Cardiac muscle cell (in vitro differentiated cells and primary cell): ENCODE measurements around the gene GMNN. TPM values are rescaled to one million over a fixed set of nuclear protein-coding genes. Genes with fewer than 3 reads are reported as not detected.

Experiments
- DNase-seq, 2 donors: peaks; one replicate each; pipeline versions ENCODE4 v3.0.0 to v3.0.0-alpha.2; 2010 to 2017; ENCODE audit warnings: low read depth in 1 of 2, low spot score in 1 of 2
- H3K27ac ChIP-seq: fragments of 200-600 bp; sonication (generic); 2 replicates; pipeline ENCODE4 v1.5.1; 2016
- H3K27me3 ChIP-seq: fragments of 200-600 bp; sonication (generic); 2 replicates; pipeline ENCODE4 v1.6.0; 2016; ENCODE audit warnings: control low read depth
- H3K36me3 ChIP-seq: fragments of 200-600 bp; sonication (generic); 2 replicates; pipeline ENCODE4 v1.5.1; 2016; ENCODE audit warnings: control low read depth
- H3K4me1 ChIP-seq: fragments of 200-600 bp; sonication (generic); 2 replicates; pipeline ENCODE4 v1.8.1; 2017; ENCODE audit warnings: low read depth, mild to moderate bottlenecking, mixed run types
- H3K4me3 ChIP-seq: fragments of 200-600 bp; sonication (generic); 2 replicates; pipeline ENCODE4 v1.5.1; 2016; ENCODE audit warnings: mild to moderate bottlenecking
- H3K9me3 ChIP-seq: fragments of 200-600 bp; sonication (generic); 2 replicates; pipeline ENCODE4 v1.5.1; 2017; ENCODE audit warnings: low read depth, mild to moderate bottlenecking, control low read depth
- polyA plus RNA-seq: library from polyadenylated mRNA; unstranded; fragments of >200 nt; fragmentation: Nextera tagmentation; extraction: Ambion mirVana; gene quantifications from 2 replicates; pipeline ENCODE4 v1.2.1, GENCODE V29; 2016
- total RNA-seq: library from RNA; depleted of rRNA; stranded (reverse); fragments of >200 nt; gene quantifications from 2 replicates; pipeline ENCODE4 v1.2.3, GENCODE V29; 2016
- TF ChIP-seq, protein P1 (sequence below): IDR thresholded peaks from 2 replicates; pipeline ENCODE4 v1.5.1; 2012; ENCODE audit warnings: low read depth, mild to moderate bottlenecking, low read length

Gene GMNN
- total and polyA plus RNA-seq, 2 experiments from 2014 or later: 33.4 to 82.7 TPM

DNA sequence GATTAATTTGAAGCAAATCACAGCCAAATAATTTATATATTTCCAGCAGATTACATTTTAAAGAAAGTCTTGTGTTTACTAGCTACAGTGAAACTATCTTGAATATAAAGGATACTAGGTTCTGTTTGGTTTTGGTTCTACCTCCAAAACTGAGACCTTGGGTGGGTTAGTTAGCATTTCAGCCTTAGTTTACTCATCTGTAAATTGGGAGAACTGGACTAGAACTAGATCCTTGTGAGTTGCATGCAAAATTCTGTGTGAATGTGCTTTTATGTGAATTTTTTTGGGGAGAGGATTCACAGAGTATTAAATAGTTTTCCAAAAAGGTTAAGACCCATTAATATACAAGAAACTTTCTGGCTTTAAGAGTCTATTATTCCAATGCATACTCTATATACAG is 4.1 kb downstream of the GMNN start:
- H3K9me3 ChIP-seq: no peaks in the 10 kb centered on the region
- DNase-seq: no peak
- TF ChIP-seq, protein P1, sequence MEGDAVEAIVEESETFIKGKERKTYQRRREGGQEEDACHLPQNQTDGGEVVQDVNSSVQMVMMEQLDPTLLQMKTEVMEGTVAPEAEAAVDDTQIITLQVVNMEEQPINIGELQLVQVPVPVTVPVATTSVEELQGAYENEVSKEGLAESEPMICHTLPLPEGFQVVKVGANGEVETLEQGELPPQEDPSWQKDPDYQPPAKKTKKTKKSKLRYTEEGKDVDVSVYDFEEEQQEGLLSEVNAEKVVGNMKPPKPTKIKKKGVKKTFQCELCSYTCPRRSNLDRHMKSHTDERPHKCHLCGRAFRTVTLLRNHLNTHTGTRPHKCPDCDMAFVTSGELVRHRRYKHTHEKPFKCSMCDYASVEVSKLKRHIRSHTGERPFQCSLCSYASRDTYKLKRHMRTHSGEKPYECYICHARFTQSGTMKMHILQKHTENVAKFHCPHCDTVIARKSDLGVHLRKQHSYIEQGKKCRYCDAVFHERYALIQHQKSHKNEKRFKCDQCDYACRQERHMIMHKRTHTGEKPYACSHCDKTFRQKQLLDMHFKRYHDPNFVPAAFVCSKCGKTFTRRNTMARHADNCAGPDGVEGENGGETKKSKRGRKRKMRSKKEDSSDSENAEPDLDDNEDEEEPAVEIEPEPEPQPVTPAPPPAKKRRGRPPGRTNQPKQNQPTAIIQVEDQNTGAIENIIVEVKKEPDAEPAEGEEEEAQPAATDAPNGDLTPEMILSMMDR: no peak
- peaks cover 16% of the 10 kb centered on the region for H3K4me1 ChIP-seq
- H3K36me3 ChIP-seq: peaks cover 15% of the 10 kb centered on the region
- no peak overlapping the region for H3K27ac ChIP-seq
- no peak overlapping the region for H3K4me3 ChIP-seq
- no peaks in the 10 kb centered on the region for H3K27me3 ChIP-seq

- no peak for DNase-seq
- TF ChIP-seq, protein P1: no peak
- Histone ChIP-seq H3K36me3 (peaks cover 22% of the 10 kb centered on the region), H3K4me1 (peaks cover 14% of the 10 kb centered on the region), H3K27ac (no peak overlapping the region), H3K9me3 (no peaks in the 10 kb centered on the region), H3K4me3 (no peak overlapping the region), H3K27me3 (no peaks in the 10 kb centered on the region)
These were observed 4.8 kb downstream of the GMNN start for GRCh38 chr6:24779416-24780016.

DNA sequence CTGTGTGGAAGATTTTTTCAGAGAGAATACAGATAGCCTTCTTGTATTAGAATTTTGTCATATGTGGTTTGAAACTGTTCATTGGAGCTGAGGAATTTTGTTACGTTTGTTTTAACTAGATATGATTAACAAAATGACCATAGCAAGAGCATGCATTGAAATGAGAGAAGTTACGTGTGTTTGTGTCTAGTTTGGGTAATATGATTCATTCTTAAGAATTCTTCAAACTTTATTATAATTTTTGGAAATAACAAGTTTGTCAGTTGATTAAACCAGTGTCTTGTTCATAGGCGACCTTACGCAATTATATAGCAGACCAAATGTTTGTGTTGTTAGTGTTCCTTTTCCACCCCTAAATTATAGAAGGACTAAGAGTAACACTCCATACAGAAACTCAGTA is 5.5 kb downstream of the GMNN start:
- no peak for DNase-seq
- TF ChIP-seq, protein P1: no peak
- H3K4me1 ChIP-seq: peaks cover 14% of the 10 kb centered on the region
- H3K9me3 ChIP-seq: no peaks in the 10 kb centered on the region
- H3K27ac ChIP-seq: no peak overlapping the region
- no peak overlapping the region for H3K4me3 ChIP-seq
- no peaks in the 10 kb centered on the region for H3K27me3 ChIP-seq
- peaks cover 29% of the 10 kb centered on the region for H3K36me3 ChIP-seq

DNA sequence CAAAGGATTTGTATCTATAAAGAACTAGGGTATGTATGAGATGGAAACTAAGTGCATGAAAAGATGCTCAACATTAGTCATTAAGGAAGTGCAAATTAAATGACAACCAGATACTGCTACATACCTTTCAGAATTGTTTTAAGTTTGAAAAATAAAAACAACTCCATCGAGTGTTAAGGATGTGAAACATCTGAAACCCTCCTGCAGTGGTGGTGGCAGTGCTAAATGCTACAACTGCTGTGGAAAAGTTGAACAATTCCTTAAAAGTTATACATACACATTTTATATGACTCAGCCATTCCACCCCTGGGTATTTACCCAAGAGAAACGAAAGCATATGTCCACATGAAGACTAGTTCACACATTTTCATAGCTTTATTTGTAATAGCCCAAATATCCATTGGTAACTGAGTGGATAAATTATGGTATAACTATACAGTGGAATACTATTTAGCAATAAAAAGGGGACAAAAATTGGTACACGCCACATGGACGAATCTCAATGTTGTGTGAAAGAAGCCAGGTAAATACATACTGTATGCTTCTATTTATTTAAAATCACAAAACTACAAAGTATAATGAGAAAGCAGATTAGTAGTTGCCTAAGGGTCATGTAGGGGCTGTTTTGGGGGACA is 13.4 kb downstream of the GMNN start:
- H3K36me3 ChIP-seq: peaks cover 30% of the 10 kb centered on the region
- no peak for DNase-seq
- H3K4me3 ChIP-seq: no peak overlapping the region
- TF ChIP-seq, protein P1: no peak
- no peaks in the 10 kb centered on the region for H3K4me1 ChIP-seq
- no peaks in the 10 kb centered on the region for H3K27me3 ChIP-seq
- no peak overlapping the region for H3K27ac ChIP-seq
- no peaks in the 10 kb centered on the region for H3K9me3 ChIP-seq

DNA sequence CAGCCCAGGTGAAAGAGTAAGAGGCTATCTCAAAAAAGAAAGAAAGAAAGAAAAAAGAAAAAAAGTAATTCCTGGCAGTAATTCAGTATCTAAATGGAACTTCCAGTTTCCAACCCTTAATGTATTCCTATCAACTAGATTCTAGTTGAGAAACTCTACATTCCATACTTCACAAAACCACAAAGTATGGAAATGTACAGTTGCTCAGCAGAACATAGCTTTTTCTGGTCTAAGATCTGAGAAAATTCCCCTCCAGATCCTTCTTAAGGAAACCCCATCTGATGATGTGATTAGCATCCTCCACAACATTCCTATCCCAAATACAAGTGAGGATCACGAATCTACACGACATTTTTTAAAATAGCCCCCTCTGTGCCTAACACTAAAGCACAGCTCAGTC is 20.4 kb downstream of the GMNN start:
- Histone ChIP-seq H3K4me1 (peaks cover 24% of the 10 kb centered on the region), H3K27me3 (no peaks in the 10 kb centered on the region), H3K27ac (no peak overlapping the region), H3K4me3 (no peak overlapping the region), H3K9me3 (no peaks in the 10 kb centered on the region), H3K36me3 (no peaks in the 10 kb centered on the region)
- TF ChIP-seq, protein P1: no peak
- peak in 1 of 2 donors; percentile 41 for DNase-seq
